HEK293 (cell line): Measurements from ENCODE around the gene TOR1AIP2.

Experiments used
- CTCF ChIA-PET: fragments of 350-600 bp; formaldehyde crosslinking; extraction: SDS; loops from one replicate; lab custom pipeline; 2021; ENCODE audit warnings: antibody characterized with exemption; lab: Yijun Ruan, JAX
- POLR2A ChIA-PET: fragments of 300-600 bp; formaldehyde crosslinking; extraction: SDS; loops from one replicate; lab custom pipeline; 2020; ENCODE audit warnings: antibody characterized with exemption, inconsistent platforms; lab: Yijun Ruan, JAX
- H3K27ac ChIP-seq: fragments of 200-500 bp; sonication (Bioruptor generic); 2 replicates; pipeline ENCODE4 v1.5.1; 2014; ENCODE audit warnings: low read depth, low read length, control low read depth, inconsistent platforms; ENCODE audit errors: extremely low read depth
- H3K36me3 ChIP-seq, 2 experiments: fragments of 200-500 bp in 1 of 2; sonication (Bioruptor generic) in 1 of 2; 1 replicate in 1 of 2; 2 replicates in 1 of 2; pipeline ENCODE4 v1.5.1; 2014 to 2017; ENCODE audit warnings: inconsistent platforms in 2 of 2, low read length in 2 of 2; ENCODE audit not compliant: control insufficient read depth in 2 of 2, insufficient read depth in 1 of 2
- H3K4me1 ChIP-seq: fragments of 200-500 bp; sonication (Bioruptor generic); 2 replicates; pipeline ENCODE4 v1.5.1; 2014; ENCODE audit warnings: mild to moderate bottlenecking, low read length, inconsistent platforms; ENCODE audit not compliant: control insufficient read depth, insufficient read depth
- H3K4me3 ChIP-seq: 2 replicates; pipeline ENCODE4 v1.5.1; 2011; ENCODE audit warnings: low read depth, mild to moderate bottlenecking, control low read depth, low read length, moderate library complexity
- H3K9me3 ChIP-seq: fragments of 200-500 bp; sonication (Bioruptor generic); 2 replicates; pipeline ENCODE4 v1.5.1; 2014; ENCODE audit warnings: low read depth, low read length, inconsistent platforms; ENCODE audit not compliant: control insufficient read depth, insufficient read depth
- BCL11B ChIP-seq: fragments of 450-650 bp; formaldehyde crosslinking; IDR thresholded peaks from 2 replicates; pipeline ENCODE4 v1.5.1; 2016; ENCODE audit warnings: low read depth, missing biosample characterization, missing genetic modification characterization
- FEZF1 ChIP-seq: fragments of 450-650 bp; formaldehyde crosslinking; IDR thresholded peaks from 2 replicates; pipeline ENCODE4 v1.5.1; 2016; ENCODE audit warnings: missing biosample characterization, missing genetic modification characterization
- KLF8 ChIP-seq: fragments of 450-650 bp; formaldehyde crosslinking; IDR thresholded peaks from 2 replicates; pipeline ENCODE4 v1.5.1; 2016; ENCODE audit warnings: missing biosample characterization, missing genetic modification characterization
- OSR2 ChIP-seq: fragments of 450-650 bp; formaldehyde crosslinking; IDR thresholded peaks from 2 replicates; pipeline ENCODE4 v1.5.1; 2016; ENCODE audit warnings: missing biosample characterization, missing genetic modification characterization
- OVOL3 ChIP-seq: fragments of 450-650 bp; formaldehyde crosslinking; IDR thresholded peaks from 2 replicates; pipeline ENCODE4 v1.5.1; 2016; ENCODE audit warnings: missing biosample characterization, missing genetic modification characterization
- PATZ1 ChIP-seq: fragments of 450-650 bp; formaldehyde crosslinking; IDR thresholded peaks from 2 replicates; pipeline ENCODE4 v1.5.1; 2016; ENCODE audit warnings: missing biosample characterization, missing genetic modification characterization
- SCRT1 ChIP-seq: fragments of 450-650 bp; formaldehyde crosslinking; IDR thresholded peaks from 2 replicates; pipeline ENCODE4 v1.5.1; 2016; ENCODE audit warnings: missing biosample characterization, missing genetic modification characterization, borderline replicate concordance
- SCRT2 ChIP-seq: fragments of 450-650 bp; formaldehyde crosslinking; IDR thresholded peaks from 2 replicates; pipeline ENCODE4 v1.5.1; 2016; ENCODE audit warnings: missing biosample characterization, missing genetic modification characterization
- SETDB1 ChIP-seq: IDR thresholded peaks from one replicate; pipeline ENCODE4 v1.6.1; 2017; ENCODE audit warnings: mild to moderate bottlenecking, low read length, moderate library complexity, mixed read lengths; ENCODE audit not compliant: insufficient read length
- SP7 ChIP-seq: fragments of 450-650 bp; formaldehyde crosslinking; IDR thresholded peaks from 2 replicates; pipeline ENCODE4 v1.5.1; 2016; ENCODE audit warnings: missing biosample characterization, missing genetic modification characterization
- ZBTB20 ChIP-seq: fragments of 450-650 bp; formaldehyde crosslinking; IDR thresholded peaks from 2 replicates; pipeline ENCODE4 v1.5.1; 2016; ENCODE audit warnings: missing biosample characterization, missing genetic modification characterization
- ZBTB44 ChIP-seq: fragments of 450-650 bp; IDR thresholded peaks from 2 replicates; pipeline ENCODE4 v1.5.1; 2018; ENCODE audit warnings: missing biosample characterization, mild to moderate bottlenecking, missing genetic modification characterization
- ZBTB7A ChIP-seq: fragments of 450-650 bp; formaldehyde crosslinking; IDR thresholded peaks from 2 replicates; pipeline ENCODE4 v1.5.1; 2016; ENCODE audit warnings: low read depth, missing biosample characterization, missing genetic modification characterization
- ZFHX2 ChIP-seq: fragments of 450-650 bp; formaldehyde crosslinking; conservative IDR thresholded peaks from 2 replicates; pipeline ENCODE4 v1.5.1; 2016; ENCODE audit warnings: missing biosample characterization, missing genetic modification characterization
- ZNF121 ChIP-seq: fragments of 450-650 bp; formaldehyde crosslinking; IDR thresholded peaks from 2 replicates; pipeline ENCODE4 v1.5.1; 2016; ENCODE audit warnings: missing biosample characterization, missing genetic modification characterization
- ZNF140 ChIP-seq: fragments of 450-650 bp; formaldehyde crosslinking; IDR thresholded peaks from 2 replicates; pipeline ENCODE4 v1.5.1; 2016; ENCODE audit warnings: missing biosample characterization, missing genetic modification characterization
- ZNF148 ChIP-seq: fragments of 450-650 bp; formaldehyde crosslinking; IDR thresholded peaks from 2 replicates; pipeline ENCODE4 v1.5.0; 2017; ENCODE audit warnings: missing biosample characterization, missing genetic modification characterization, borderline replicate concordance
- ZNF18 ChIP-seq: fragments of 450-650 bp; formaldehyde crosslinking; IDR thresholded peaks from 2 replicates; pipeline ENCODE4 v1.5.1; 2016; ENCODE audit warnings: missing biosample characterization, missing genetic modification characterization
- ZNF184 ChIP-seq: fragments of 450-650 bp; IDR thresholded peaks from 2 replicates; pipeline ENCODE4 v1.5.1; 2018; ENCODE audit warnings: missing biosample characterization, mild to moderate bottlenecking, missing genetic modification characterization
- ZNF26 ChIP-seq: fragments of 450-650 bp; formaldehyde crosslinking; IDR thresholded peaks from 2 replicates; pipeline ENCODE4 v1.5.1; 2016; ENCODE audit warnings: missing biosample characterization, missing genetic modification characterization
- ZNF391 ChIP-seq: fragments of 450-650 bp; formaldehyde crosslinking; IDR thresholded peaks from 2 replicates; pipeline ENCODE4 v1.5.1; 2016; ENCODE audit warnings: low read depth, missing biosample characterization, missing genetic modification characterization, borderline replicate concordance
- ZNF549 ChIP-seq: fragments of 450-650 bp; IDR thresholded peaks from 2 replicates; pipeline ENCODE4 v1.5.1; 2018; ENCODE audit warnings: missing biosample characterization, missing genetic modification characterization, mild to moderate bottlenecking, inconsistent platforms, moderate library complexity
- ZNF629 ChIP-seq: fragments of 450-650 bp; formaldehyde crosslinking; IDR thresholded peaks from 2 replicates; pipeline ENCODE4 v1.5.1; 2017; ENCODE audit warnings: missing biosample characterization, missing genetic modification characterization
- ZNF639 ChIP-seq: fragments of 450-650 bp; formaldehyde crosslinking; IDR thresholded peaks from 2 replicates; pipeline ENCODE4 v1.5.1; 2016; ENCODE audit warnings: missing biosample characterization, missing genetic modification characterization
- ZNF792 ChIP-seq: fragments of 450-650 bp; formaldehyde crosslinking; IDR thresholded peaks from 2 replicates; pipeline ENCODE4 v1.5.1; 2016; ENCODE audit warnings: missing biosample characterization, missing genetic modification characterization
- ZNF843 ChIP-seq: fragments of 450-650 bp; formaldehyde crosslinking; IDR thresholded peaks from 2 replicates; pipeline ENCODE4 v1.5.1; 2016; ENCODE audit warnings: missing biosample characterization, missing genetic modification characterization

TOR1AIP2 gene

GRCh38 chr1:179925922-179926849 lies 48.6 kb upstream of the TOR1AIP2 start (continued):
- peak; percentile 81 for TF ChIP-seq SCRT1 (tag by site-specific recombination)
- no peak for TF ChIP-seq ZFHX2 (tag by site-specific recombination)
- TF ChIP-seq OSR2 (tag by site-specific recombination), result peak; percentile 83
- TF ChIP-seq BCL11B (tag by site-specific recombination), result no peak
- peak; percentile 58 for TF ChIP-seq SETDB1
- no peak for TF ChIP-seq ZBTB7A (tag by site-specific recombination)
- TF ChIP-seq ZNF639, result peak; percentile 69; the same call in 1 of the 2 replicates
- TF ChIP-seq ZNF121 (tag by site-specific recombination), result no peak
- 0 out of 2 replicates have a peak, but pooled peaks have one; percentile 46 for TF ChIP-seq SP7
- TF ChIP-seq ZNF26 (tag by site-specific recombination), result peak; percentile 96
- 0 out of 2 replicates have a peak, but pooled peaks have one; percentile 55 for TF ChIP-seq KLF8 (tag by site-specific recombination)
- no peak for TF ChIP-seq ZNF18 (tag by site-specific recombination)
- TF ChIP-seq ZNF140 (tag by site-specific recombination), result no peak
- peak; percentile 61 for TF ChIP-seq ZNF629

GRCh38 chr1:179925302-179925701 lies 47.7 kb upstream of the TOR1AIP2 start:
- H3K4me3 ChIP-seq, result no peak overlapping the region
- ChIA-PET CTCF (interaction anchor here (1.0 kb wide), 1 partner anchor 42 kb away, joined by 3 read pairs; no protein-coding TSS in a partner anchor), POLR2A (interaction anchor here (1.1 kb wide), 1 partner anchor 42 kb away, joined by 4 read pairs; no protein-coding TSS in a partner anchor)
- H3K4me1 ChIP-seq, result peaks cover 20% of the 10 kb centered on the region
- no peaks in the 10 kb centered on the region; a peak in 1 of 3 replicates for H3K36me3 ChIP-seq
- H3K27ac ChIP-seq, result no peak overlapping the region
- H3K9me3 ChIP-seq, result no peaks in the 10 kb centered on the region
- 0 out of 2 replicates have a peak, but pooled peaks have one; percentile 5 for TF ChIP-seq ZBTB44 (tag by site-specific recombination)
- no peak for TF ChIP-seq OVOL3
- TF ChIP-seq ZNF843 (tag by site-specific recombination), result no peak
- no peak for TF ChIP-seq ZFHX2 (tag by site-specific recombination)
- no peak for TF ChIP-seq ZNF148 (tag by site-specific recombination)
- peak; percentile 86 for TF ChIP-seq SCRT2 (tag by site-specific recombination)
- no peak for TF ChIP-seq ZNF549 (tag by site-specific recombination)
- no peak for TF ChIP-seq ZNF391 (tag by site-specific recombination)
- no peak for TF ChIP-seq ZNF184 (tag by site-specific recombination)
- TF ChIP-seq ZBTB20, result no peak
- no peak for TF ChIP-seq ZNF792
- no peak for TF ChIP-seq PATZ1
- peak; percentile 17; the same call in 1 of the 2 replicates for TF ChIP-seq FEZF1
